CD4-positive, alpha-beta T cell (primary cell): ENCODE results near the gene PIK3C2B. TPM values are rescaled to one million over a fixed set of nuclear protein-coding genes. Genes with fewer than 3 reads are reported as not detected.
A peak's percentile ranks its signal among the peaks of the same experiment; 100 is the strongest.

Experiments
- ATAC-seq: fragments of 200-7000 bp; cut with Tn5 transposase; one replicate; pipeline ENCODE4 v1.10.0; 2022; ENCODE audit warnings: mild to moderate bottlenecking; ENCODE audit not compliant: poor library complexity
- CTCF ChIA-PET: fragments of 350-600 bp; sonication (Branson Sonifier 250); formaldehyde crosslinking; loops from one replicate; lab custom pipeline; 2021; ENCODE audit warnings: antibody characterized with exemption, inconsistent platforms; lab: Charles Lee
- POLR2A ChIA-PET: fragments of 350-600 bp; sonication (Branson Sonifier 250); formaldehyde crosslinking; loops from one replicate; lab custom pipeline; 2021; ENCODE audit warnings: antibody characterized with exemption, inconsistent platforms; lab: Charles Lee
- DNase-seq, 14 experiments: peaks; one replicate each; pipeline ENCODE4 v3.0.0-alpha.2; 2013 to 2020; ENCODE audit warnings: mixed read lengths in 2 of 14
- H3K27ac ChIP-seq, 2 donors: one replicate each; pipeline versions ENCODE4 v1.5.1 to v1.7.0; 2013; ENCODE audit warnings: low read length in 2 of 2, low read depth in 1 of 2, mild to moderate bottlenecking in 1 of 2
- H3K27me3 ChIP-seq, 2 experiments: 1 replicate in 1 of 2; 2 replicates in 1 of 2; pipeline versions ENCODE4 v1.6.1 to v1.7.0; 2013; ENCODE audit warnings: low read length in 2 of 2, control low read depth in 1 of 2, mild to moderate bottlenecking in 1 of 2, moderate library complexity in 1 of 2; ENCODE audit not compliant: insufficient read depth in 2 of 2, control insufficient read depth in 1 of 2
- H3K36me3 ChIP-seq: one replicate; pipeline ENCODE4 v1.6.1; 2013; ENCODE audit warnings: low read length, control low read depth; ENCODE audit not compliant: insufficient read depth
- H3K4me1 ChIP-seq: one replicate; pipeline ENCODE4 v1.6.1; 2013; ENCODE audit warnings: low read length, control low read depth; ENCODE audit not compliant: insufficient read depth
- H3K4me3 ChIP-seq: one replicate; pipeline ENCODE4 v1.5.1; 2013; ENCODE audit warnings: mild to moderate bottlenecking, low read length, moderate library complexity
- H3K9me3 ChIP-seq, 2 experiments: 1 replicate in 1 of 2; 2 replicates in 1 of 2; pipeline versions ENCODE4 v1.6.1 to v1.7.0; 2013; ENCODE audit warnings: low read length in 2 of 2, mild to moderate bottlenecking in 2 of 2, control low read depth in 1 of 2, moderate library complexity in 1 of 2; ENCODE audit not compliant: control insufficient read depth in 1 of 2, insufficient read depth in 1 of 2
- H3K27ac Mint-ChIP-seq: one replicate; pipeline ENCODE4 v1.8.0; 2020; ENCODE audit warnings: mixed read lengths
- H3K27me3 Mint-ChIP-seq: one replicate; pipeline ENCODE4 v1.8.0; 2021; ENCODE audit warnings: mixed read lengths
- H3K36me3 Mint-ChIP-seq: one replicate; pipeline ENCODE4 v1.8.0; 2021; ENCODE audit warnings: low read depth, mixed read lengths
- H3K4me1 Mint-ChIP-seq: one replicate; pipeline ENCODE4 v1.8.0; 2021; ENCODE audit warnings: low read depth, mixed read lengths
- H3K4me3 Mint-ChIP-seq: one replicate; pipeline ENCODE4 v1.8.0; 2020; ENCODE audit warnings: mild to moderate bottlenecking, mixed read lengths
- H3K9me3 Mint-ChIP-seq: one replicate; pipeline ENCODE4 v1.8.0; 2020; ENCODE audit warnings: mixed read lengths
- intact Hi-C, 2 experiments: fragments of 100-400 bp; cut with DNase I in 1 of 2; cut with micrococcal nuclease in 1 of 2; formaldehyde crosslinking; loops; one replicate each; pipeline versions ENCODE4 v1.15.1 to v1.9.0; 2023 to 2025; cut with DNase I, micrococcal nuclease
- total RNA-seq, 174 experiments: library from RNA in 2 of 174; stranded (reverse) in 2 of 174; gene quantifications; one replicate each; pipeline ENCODE4 v1.2.3 and lab custom pipeline; 2021 to 2026
- TF ChIP-seq, protein P1 (sequence below): fragments of 200-600 bp; IDR thresholded peaks from one replicate; pipeline ENCODE4 v1.8.0; 2022; ENCODE audit warnings: antibody characterized with exemption, mild to moderate bottlenecking

Gene PIK3C2B
- total RNA-seq, 2 experiments from 2014 or later: 25.5 to 27.1 TPM

DNA sequence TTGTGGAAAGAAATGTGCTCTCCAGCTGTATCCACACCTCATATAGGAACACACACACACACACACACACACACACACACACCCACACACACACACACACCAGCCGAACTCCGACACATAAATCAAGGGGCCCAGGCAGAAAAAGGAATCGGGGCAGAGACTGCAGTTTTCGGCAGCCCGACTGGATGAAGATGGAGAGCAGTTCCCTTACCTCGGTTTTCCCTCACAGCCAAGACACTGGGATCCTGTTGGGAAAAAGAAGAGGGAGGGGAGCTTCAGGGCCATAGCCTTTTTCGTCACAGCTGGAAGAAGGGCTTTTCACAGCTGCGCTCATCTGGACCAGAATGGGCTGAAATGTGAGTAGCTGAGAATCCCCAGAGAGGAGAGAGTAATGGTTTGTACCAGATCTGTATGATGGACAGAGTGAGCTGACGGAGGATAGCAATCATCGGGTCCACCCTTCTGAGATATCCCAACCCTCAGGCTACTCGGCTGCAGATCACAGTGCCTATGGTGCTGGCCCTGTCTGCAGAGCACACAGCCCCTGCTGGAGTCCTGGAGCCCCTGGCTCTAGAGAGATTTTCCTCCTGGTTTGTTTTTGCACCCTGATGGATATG is 37.7 kb downstream of the PIK3C2B start:
- Histone ChIP-seq H3K27me3 (no peaks in the 10 kb centered on the region), H3K9me3 (no peaks in the 10 kb centered on the region), H3K36me3 (peaks cover 51% of the 10 kb centered on the region), H3K4me1 (peaks cover 51% of the 10 kb centered on the region), H3K4me3 (no peak overlapping the region), H3K27ac (no peak overlapping the region)
- Mint-ChIP-seq H3K27me3 (no peaks in the 10 kb centered on the region), H3K9me3 (no peaks in the 10 kb centered on the region), H3K36me3 (peaks cover 76% of the 10 kb centered on the region), H3K27ac (peak overlapping the region; percentile 29), H3K4me3 (no peak overlapping the region), H3K4me1 (peaks cover 45% of the 10 kb centered on the region)
- POLR2A ChIA-PET: interaction anchor here (1.1 kb wide), 1 partner anchor 37 kb away, joined by 3 read pairs; the partner anchor contains the start of gene PIK3C2B
- intact Hi-C loops: no loop called here
- TF ChIP-seq, protein P1, sequence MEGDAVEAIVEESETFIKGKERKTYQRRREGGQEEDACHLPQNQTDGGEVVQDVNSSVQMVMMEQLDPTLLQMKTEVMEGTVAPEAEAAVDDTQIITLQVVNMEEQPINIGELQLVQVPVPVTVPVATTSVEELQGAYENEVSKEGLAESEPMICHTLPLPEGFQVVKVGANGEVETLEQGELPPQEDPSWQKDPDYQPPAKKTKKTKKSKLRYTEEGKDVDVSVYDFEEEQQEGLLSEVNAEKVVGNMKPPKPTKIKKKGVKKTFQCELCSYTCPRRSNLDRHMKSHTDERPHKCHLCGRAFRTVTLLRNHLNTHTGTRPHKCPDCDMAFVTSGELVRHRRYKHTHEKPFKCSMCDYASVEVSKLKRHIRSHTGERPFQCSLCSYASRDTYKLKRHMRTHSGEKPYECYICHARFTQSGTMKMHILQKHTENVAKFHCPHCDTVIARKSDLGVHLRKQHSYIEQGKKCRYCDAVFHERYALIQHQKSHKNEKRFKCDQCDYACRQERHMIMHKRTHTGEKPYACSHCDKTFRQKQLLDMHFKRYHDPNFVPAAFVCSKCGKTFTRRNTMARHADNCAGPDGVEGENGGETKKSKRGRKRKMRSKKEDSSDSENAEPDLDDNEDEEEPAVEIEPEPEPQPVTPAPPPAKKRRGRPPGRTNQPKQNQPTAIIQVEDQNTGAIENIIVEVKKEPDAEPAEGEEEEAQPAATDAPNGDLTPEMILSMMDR: no peak
- DNase-seq: no peak
- ATAC-seq: no peak
- CTCF ChIA-PET: no interaction called here

DNA sequence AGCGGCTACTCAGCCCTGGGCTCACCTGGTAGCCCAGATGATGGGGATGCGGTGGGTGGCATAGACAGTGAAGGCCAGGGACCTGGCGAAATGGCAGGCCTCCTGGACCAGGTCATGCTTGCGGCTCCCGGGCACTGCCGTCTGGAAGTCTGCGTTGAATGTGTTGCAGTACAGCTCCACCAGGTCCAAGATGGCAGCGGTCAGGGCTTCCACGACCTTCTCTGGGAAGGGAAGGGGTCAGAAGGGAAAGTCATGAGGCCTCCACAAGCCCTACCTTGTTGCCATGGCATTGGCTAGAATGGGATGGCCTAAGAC is 38.8 kb downstream of the PIK3C2B start:
- H3K27ac ChIP-seq: no peak overlapping the region
- no peak overlapping the region for H3K4me3 ChIP-seq
- no peak overlapping the region for H3K4me3 Mint-ChIP-seq
- no peaks in the 10 kb centered on the region for H3K27me3 ChIP-seq
- H3K9me3 ChIP-seq: no peaks in the 10 kb centered on the region
- no peak for DNase-seq
- peaks cover 68% of the 10 kb centered on the region for H3K36me3 Mint-ChIP-seq
- TF ChIP-seq, protein P1: no peak
- no peak overlapping the region for H3K27ac Mint-ChIP-seq
- peaks cover 51% of the 10 kb centered on the region for H3K4me1 ChIP-seq
- CTCF ChIA-PET: interaction anchor here (0.8 kb wide), 1 partner anchor 9 kb away, joined by 3 read pairs; no protein-coding TSS in a partner anchor
- H3K27me3 Mint-ChIP-seq: no peaks in the 10 kb centered on the region
- H3K36me3 ChIP-seq: peaks cover 54% of the 10 kb centered on the region
- no peaks in the 10 kb centered on the region for H3K9me3 Mint-ChIP-seq
- no peak for ATAC-seq
- POLR2A ChIA-PET: no interaction called here
- intact Hi-C loops: no loop called here
- H3K4me1 Mint-ChIP-seq: peaks cover 41% of the 10 kb centered on the region

DNA sequence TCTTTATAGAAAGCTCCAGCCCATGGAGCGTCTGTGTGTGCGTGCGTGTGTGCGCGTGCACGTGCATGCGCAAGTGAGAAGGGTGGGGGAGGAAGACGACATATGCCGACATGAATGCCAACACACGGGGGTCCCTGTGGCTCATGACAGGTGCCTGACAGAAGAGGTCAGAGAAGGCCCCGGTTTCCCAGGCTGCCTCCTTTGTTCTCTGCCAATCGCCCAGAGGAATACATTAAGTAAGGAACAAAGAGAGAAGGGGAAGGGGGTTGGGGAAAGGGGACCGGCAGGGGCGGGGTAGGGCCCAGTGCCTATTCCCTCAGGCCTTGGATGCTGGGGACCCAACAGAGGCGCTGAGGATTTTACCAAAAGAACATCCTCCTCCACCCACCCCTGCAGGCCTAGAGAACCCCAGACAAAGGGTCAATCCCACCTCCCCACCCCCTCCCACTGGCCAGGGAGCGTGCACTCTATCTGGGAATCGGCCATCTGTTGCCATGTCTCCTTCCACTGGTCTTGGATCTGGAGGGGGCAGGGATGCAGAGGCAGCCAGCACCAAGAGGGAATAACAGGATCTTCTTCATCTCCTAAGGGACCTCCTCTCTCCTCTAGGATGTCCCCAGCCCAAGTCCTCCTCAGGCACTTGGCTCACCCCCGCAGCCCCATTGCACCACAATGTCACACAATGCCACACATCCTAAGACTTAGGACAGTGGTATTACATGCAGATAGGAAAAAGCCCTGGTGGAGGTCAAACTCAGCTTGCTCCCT is 39.4 kb downstream of the PIK3C2B start:
- TF ChIP-seq, protein P1: no peak
- ATAC-seq: no peak
- H3K4me1 ChIP-seq: peaks cover 51% of the 10 kb centered on the region
- H3K27ac ChIP-seq: no peak overlapping the region
- intact Hi-C loops: no loop called here
- no peaks in the 10 kb centered on the region for H3K27me3 ChIP-seq
- peak overlapping the region; percentile 87 for H3K27ac Mint-ChIP-seq
- H3K4me3 ChIP-seq: no peak overlapping the region
- ChIA-PET CTCF (interaction anchor here (0.8 to 1.4 kb wide), 2 partner anchors 9 to 48 kb away, joined by 3 read pairs; no protein-coding TSS in a partner anchor), POLR2A (interaction anchor here (3.2 kb wide), 1 partner anchor 40 kb away, joined by 28 read pairs; the partner anchor contains the start of gene PIK3C2B)
- no peaks in the 10 kb centered on the region for H3K9me3 ChIP-seq
- no peak for DNase-seq
- peaks cover 66% of the 10 kb centered on the region for H3K36me3 Mint-ChIP-seq
- H3K4me3 Mint-ChIP-seq: no peak overlapping the region
- H3K9me3 Mint-ChIP-seq: no peaks in the 10 kb centered on the region
- H3K4me1 Mint-ChIP-seq: peaks cover 39% of the 10 kb centered on the region
- H3K36me3 ChIP-seq: peaks cover 52% of the 10 kb centered on the region
- no peaks in the 10 kb centered on the region for H3K27me3 Mint-ChIP-seq
